Measurements from ENCODE around the gene ABLIM3.

Gene ABLIM3

DNA sequence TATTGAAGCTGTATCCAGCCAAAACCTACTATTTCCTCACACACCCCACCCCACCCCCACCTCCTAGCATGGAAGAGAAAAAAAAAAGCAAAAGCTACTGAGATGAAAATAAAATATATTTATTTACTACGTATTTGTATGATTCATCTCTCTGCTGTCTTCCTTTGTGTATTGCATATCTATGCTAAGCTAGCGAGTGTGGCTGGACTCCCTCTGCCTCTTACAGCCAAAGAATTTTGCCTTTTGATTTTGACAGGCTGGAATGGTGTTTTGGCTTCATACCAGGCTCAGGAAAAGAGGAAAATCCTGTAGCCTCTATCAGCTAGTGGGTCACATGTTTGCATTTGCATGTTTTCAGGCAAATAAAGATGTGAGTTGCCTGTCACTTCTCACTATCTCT is 2.2 kb downstream of the ABLIM3 start:
- DNase-seq (ENCODE audit: low read depth in 1 of 2, low spot score in 1 of 2) = no peak
- Histone ChIP-seq H3K27ac (replicated peaks) (no peak overlapping the region), H3K4me3 (replicated peaks; ENCODE audit: insufficient read depth, low read length) (no peak overlapping the region), H3K27me3 (ENCODE audit: insufficient read depth, poor library complexity, severe bottlenecking) (peaks cover 12% of the 10 kb centered on the region)
- TF ChIP-seq POLR2AphosphoS5 (IDR thresholded peaks at IDR 0.05; ENCODE audit: low read depth) = no peak
- TF ChIP-seq, protein P1, sequence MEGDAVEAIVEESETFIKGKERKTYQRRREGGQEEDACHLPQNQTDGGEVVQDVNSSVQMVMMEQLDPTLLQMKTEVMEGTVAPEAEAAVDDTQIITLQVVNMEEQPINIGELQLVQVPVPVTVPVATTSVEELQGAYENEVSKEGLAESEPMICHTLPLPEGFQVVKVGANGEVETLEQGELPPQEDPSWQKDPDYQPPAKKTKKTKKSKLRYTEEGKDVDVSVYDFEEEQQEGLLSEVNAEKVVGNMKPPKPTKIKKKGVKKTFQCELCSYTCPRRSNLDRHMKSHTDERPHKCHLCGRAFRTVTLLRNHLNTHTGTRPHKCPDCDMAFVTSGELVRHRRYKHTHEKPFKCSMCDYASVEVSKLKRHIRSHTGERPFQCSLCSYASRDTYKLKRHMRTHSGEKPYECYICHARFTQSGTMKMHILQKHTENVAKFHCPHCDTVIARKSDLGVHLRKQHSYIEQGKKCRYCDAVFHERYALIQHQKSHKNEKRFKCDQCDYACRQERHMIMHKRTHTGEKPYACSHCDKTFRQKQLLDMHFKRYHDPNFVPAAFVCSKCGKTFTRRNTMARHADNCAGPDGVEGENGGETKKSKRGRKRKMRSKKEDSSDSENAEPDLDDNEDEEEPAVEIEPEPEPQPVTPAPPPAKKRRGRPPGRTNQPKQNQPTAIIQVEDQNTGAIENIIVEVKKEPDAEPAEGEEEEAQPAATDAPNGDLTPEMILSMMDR (IDR thresholded peaks at IDR 0.05; ENCODE audit: insufficient read depth, low read length) = no peak
- no peak for TF ChIP-seq REST (IDR thresholded peaks at IDR 0.05; ENCODE audit: insufficient replicate concordance, low read depth)
- TF ChIP-seq SPI1 (IDR thresholded peaks at IDR 0.05; ENCODE audit: borderline replicate concordance, low read depth) = no peak
- TF ChIP-seq GABPA (IDR thresholded peaks at IDR 0.05; ENCODE audit: low read depth) = no peak

DNA sequence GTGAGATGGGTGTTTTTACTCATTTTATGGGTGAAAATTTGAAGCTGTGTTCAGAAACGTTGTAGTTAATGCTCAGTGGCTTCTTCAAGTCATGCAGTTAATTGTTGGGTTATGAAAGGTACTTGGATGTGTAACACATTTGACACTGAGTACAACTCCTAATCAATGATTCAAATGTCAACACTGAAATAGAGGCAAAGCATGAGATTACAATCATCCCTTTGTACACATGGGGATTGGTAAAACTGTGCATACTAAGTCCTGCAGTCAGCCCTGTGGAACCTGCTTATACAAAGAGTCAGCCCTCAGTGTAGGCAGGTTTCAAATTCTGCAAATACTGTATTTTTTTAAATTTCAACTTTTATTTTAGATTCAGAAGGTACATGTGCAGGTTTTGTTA is 3.3 kb downstream of the ABLIM3 start:
- TF ChIP-seq GABPA (IDR thresholded peaks at IDR 0.05; ENCODE audit: low read depth) (no peak), REST (IDR thresholded peaks at IDR 0.05; ENCODE audit: insufficient replicate concordance, low read depth) (no peak), SPI1 (IDR thresholded peaks at IDR 0.05; ENCODE audit: borderline replicate concordance, low read depth) (no peak), POLR2AphosphoS5 (IDR thresholded peaks at IDR 0.05; ENCODE audit: low read depth) (no peak)
- TF ChIP-seq, protein P1 (IDR thresholded peaks at IDR 0.05; ENCODE audit: insufficient read depth, low read length) = no peak
- H3K27ac ChIP-seq (replicated peaks) = no peak overlapping the region
- H3K27me3 ChIP-seq (ENCODE audit: insufficient read depth, poor library complexity, severe bottlenecking) = peaks cover 15% of the 10 kb centered on the region
- DNase-seq (ENCODE audit: low read depth in 1 of 2, low spot score in 1 of 2) = no peak
- H3K4me3 ChIP-seq (replicated peaks; ENCODE audit: insufficient read depth, low read length) = no peak overlapping the region

GRCh38 chr5:149145138-149145537 is 3.8 kb downstream of the ABLIM3 start:
- TF ChIP-seq GABPA (IDR thresholded peaks at IDR 0.05; ENCODE audit: low read depth) (no peak), SPI1 (IDR thresholded peaks at IDR 0.05; ENCODE audit: borderline replicate concordance, low read depth) (no peak), REST (IDR thresholded peaks at IDR 0.05; ENCODE audit: insufficient replicate concordance, low read depth) (no peak), POLR2AphosphoS5 (IDR thresholded peaks at IDR 0.05; ENCODE audit: low read depth) (no peak)
- TF ChIP-seq, protein P1 (IDR thresholded peaks at IDR 0.05; ENCODE audit: insufficient read depth, low read length) = no peak
- Histone ChIP-seq H3K4me3 (replicated peaks; ENCODE audit: insufficient read depth, low read length) (no peak overlapping the region), H3K27ac (replicated peaks) (no peak overlapping the region), H3K27me3 (ENCODE audit: insufficient read depth, poor library complexity, severe bottlenecking) (peaks cover 15% of the 10 kb centered on the region)
- DNase-seq (ENCODE audit: low read depth in 1 of 2, low spot score in 1 of 2) = no peak
